Activated T-cell treated with anti-CD3 and anti-CD28 coated beads, Interleukin-2, amount 50 U/mL, for 48 hours (primary cell): ENCODE results near the gene CD9.

Experiments used
- DNase-seq, 2 experiments: peaks; one replicate each; pipeline ENCODE4 v3.0.0-alpha.2; 2020

CD9 gene

GRCh38 chr12:6250343-6250742 lies 50.1 kb downstream of the CD9 start:
- DNase-seq = no peak

DNA sequence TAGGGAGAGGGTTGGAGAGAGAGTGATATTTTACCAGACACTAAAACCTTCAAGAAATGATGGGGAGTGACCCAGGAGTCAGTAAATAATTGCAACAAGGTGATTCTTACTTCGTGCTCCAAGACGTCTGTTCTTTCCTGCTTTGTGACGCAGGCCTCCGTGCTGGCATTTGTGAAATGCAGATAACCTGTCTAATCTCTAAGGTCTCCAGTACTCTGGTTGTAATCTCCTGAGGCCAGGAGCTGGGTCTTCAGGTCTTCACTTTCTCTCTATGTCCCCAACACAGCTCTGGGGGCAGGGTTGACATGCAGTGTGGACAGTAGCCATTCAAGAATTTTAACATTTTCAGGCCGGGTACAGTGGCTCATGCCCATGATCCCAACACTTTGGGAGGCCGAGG lies 53.1 kb downstream of the CD9 start:
- no peak for DNase-seq

DNA sequence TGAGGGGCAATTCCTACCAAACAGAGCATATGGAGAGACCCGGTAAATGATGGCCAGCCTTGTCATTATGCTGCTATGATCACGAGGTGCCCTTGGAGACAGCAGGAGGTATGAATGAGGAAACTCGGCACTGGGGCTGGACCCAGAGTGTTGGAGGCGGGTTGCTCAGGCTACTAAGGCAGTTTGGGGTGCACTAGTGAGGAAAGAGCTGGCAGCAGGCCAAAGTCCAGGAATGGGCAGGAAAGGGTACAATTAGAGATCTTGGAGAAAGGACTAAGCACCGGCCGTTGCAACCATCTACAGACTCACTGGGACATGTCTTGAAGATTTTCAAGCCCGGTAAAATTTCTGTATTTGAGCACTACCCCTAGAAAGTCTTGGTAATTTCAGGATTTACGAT lies 54.3 kb downstream of the CD9 start:
- DNase-seq = no peak

DNA sequence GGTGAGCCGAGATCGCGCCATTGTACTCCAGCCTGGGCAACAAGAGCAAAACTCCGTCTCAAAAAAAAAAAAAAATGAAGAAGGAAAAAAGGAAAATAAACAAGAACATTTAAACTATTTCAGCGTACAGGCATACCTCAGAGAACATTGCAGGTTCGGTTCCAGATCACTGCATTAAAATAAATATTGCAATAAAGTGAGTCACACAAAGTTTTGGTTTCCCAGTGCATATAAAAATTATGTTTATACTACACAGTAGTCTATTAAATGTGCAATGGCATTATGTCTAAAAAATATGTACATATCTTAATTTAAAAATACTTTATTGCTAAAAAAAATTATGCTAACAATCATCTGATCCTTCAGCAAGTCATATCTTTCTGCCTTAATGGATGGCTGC lies 56.8 kb downstream of the CD9 start:
- DNase-seq = no peak

DNA sequence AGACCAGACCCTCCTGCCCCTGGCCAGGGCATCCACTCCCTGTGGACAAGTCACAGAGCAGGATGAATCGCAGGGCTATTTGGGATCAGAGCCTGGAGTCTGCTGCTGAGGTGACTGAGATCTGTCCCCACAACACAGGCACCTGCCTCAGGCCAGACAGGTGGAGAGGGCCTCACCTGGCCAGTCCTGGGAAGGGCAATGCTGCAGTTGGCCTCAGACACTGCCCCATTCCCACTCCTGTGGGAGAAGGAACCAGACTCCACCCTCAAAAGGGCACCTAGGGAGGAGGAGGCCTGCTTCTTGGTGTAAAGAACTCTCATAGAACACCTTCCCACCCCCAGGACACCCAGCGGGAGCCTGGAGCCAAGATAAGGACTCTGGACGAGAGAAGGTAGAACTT lies 62.0 kb downstream of the CD9 start:
- no peak for DNase-seq

GRCh38 chr12:6262623-6263022 lies 62.4 kb downstream of the CD9 start:
- DNase-seq = no peak

GRCh38 chr12:6263931-6264330 lies 63.7 kb downstream of the CD9 start:
- DNase-seq = no peak

DNA sequence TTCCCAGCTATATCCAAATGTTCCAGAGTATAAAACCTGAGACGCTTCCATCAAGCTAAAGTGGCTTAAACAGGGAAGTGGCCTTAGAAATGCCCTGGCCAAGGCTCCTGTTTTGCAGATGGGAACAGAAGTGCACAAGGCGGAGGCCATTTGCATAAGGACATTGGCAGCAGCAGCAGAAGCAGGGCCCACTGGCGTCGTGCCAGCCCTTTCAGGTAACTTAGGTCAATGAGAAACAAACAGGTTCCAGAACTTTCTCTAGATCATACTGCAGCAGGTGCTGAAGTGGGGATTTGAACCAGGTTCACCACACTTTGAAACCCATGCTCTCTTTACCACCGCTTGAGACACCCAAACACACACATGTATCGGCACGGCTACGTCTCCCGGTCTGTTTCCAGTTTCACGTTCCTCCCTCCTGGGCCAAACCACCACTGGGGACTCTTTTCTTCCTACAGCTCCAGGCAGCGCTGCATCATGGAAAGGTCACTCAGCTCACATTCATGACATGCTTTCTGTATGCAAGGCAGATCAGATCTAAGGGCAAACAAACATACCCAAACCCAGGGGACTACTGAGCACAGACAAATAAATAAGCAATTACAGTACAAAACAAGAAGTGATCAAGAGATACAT lies 64.3 kb downstream of the CD9 start:
- no peak for DNase-seq

GRCh38 chr12:6265038-6265405 lies 64.8 kb downstream of the CD9 start:
- no peak for DNase-seq

GRCh38 chr12:6266541-6266966 lies 66.4 kb downstream of the CD9 start:
- no peak for DNase-seq

GRCh38 chr12:6266971-6267721 lies 66.9 kb downstream of the CD9 start:
- peak; percentile 81 to 82 for DNase-seq

GRCh38 chr12:6268484-6269157 lies 68.4 kb downstream of the CD9 start:
- no peak for DNase-seq

GRCh38 chr12:6269986-6270385 lies 69.8 kb downstream of the CD9 start:
- no peak for DNase-seq

GRCh38 chr12:6271281-6271680 lies 71.1 kb downstream of the CD9 start:
- no peak for DNase-seq

- no peak for DNase-seq
Measured at GRCh38 chr12:6272300-6273204, 72.4 kb downstream of the CD9 start.

DNA sequence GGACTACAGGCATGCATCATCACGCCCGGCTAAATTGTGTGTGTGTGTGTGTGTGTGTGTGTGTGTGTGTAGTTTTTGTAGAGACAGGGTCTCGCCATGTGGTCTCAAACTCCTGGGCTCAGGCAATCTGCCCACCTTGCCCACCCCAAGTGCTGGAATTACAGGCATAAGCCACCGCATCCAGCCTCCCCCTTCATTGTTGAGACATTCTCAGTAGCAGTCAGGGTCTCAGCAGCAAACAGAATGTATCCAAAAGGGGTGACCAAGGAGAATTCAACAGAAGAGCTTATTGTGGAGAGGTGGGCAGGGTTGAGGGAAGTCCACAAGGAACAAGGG lies 73.0 kb downstream of the CD9 start:
- DNase-seq = no peak

GRCh38 chr12:6273541-6274230 lies 73.5 kb downstream of the CD9 start:
- DNase-seq = no peak

GRCh38 chr12:6274231-6275221 lies 74.3 kb downstream of the CD9 start:
- no peak for DNase-seq

GRCh38 chr12:6275928-6276887 lies 76.0 kb downstream of the CD9 start:
- no peak for DNase-seq

GRCh38 chr12:6276956-6277620 lies 76.9 kb downstream of the CD9 start:
- DNase-seq = no peak
